Renal cortical epithelial cell (primary cell): ENCODE measurements around the gene CLEC18A. TPM values are rescaled to one million over a fixed set of nuclear protein-coding genes. Genes with fewer than 3 reads are reported as not detected.
"Not testable (repeated sequence)": the region's sequence is repeated elsewhere in the genome, so short reads cannot be mapped to it uniquely, and the experiment has no call there.

ENCODE experiments used
- DNase-seq: peaks from one replicate; pipeline ENCODE4 v3.0.0-alpha.2; 2011; ENCODE audit warnings: low read depth
- total RNA-seq: library from RNA; depleted of rRNA; stranded (reverse); fragments of >200 nt; gene quantifications from 2 replicates; pipeline ENCODE4 v1.2.3, GENCODE V29; 2014

The CLEC18A gene
- total RNA-seq, 1 donor from 2014 or later: 0.15 TPM

- peak; percentile 30 for DNase-seq
These were observed 20.9 kb upstream of the CLEC18A start for GRCh38 chr16:69930117-69930776.

GRCh38 chr16:69931631-69932030, 19.5 kb upstream of the CLEC18A start:
- DNase-seq: no peak

GRCh38 chr16:69932228-69932627, 18.9 kb upstream of the CLEC18A start:
- no peak for DNase-seq

- DNase-seq: no peak
These were observed 18.3 kb upstream of the CLEC18A start for GRCh38 chr16:69932691-69933392.

GRCh38 chr16:69934044-69934443, 17.1 kb upstream of the CLEC18A start:
- no peak for DNase-seq

- DNase-seq: no peak
These were observed 16.4 kb upstream of the CLEC18A start for GRCh38 chr16:69934751-69935150.

- no peak for DNase-seq
These were observed 15.8 kb upstream of the CLEC18A start for GRCh38 chr16:69935278-69935711.

- no peak for DNase-seq
These were observed 15.4 kb upstream of the CLEC18A start for GRCh38 chr16:69935740-69936139.

GRCh38 chr16:69936252-69936651, 14.9 kb upstream of the CLEC18A start:
- DNase-seq: no peak

- DNase-seq: no peak
These were observed 14.4 kb upstream of the CLEC18A start for GRCh38 chr16:69936751-69937211.

GRCh38 chr16:69937465-69937951, 13.6 kb upstream of the CLEC18A start:
- DNase-seq: no peak

GRCh38 chr16:69938981-69939820, 11.9 kb upstream of the CLEC18A start:
- DNase-seq: no peak

GRCh38 chr16:69939821-69940585, 11.1 kb upstream of the CLEC18A start:
- no peak for DNase-seq

GRCh38 chr16:69940676-69941075, 10.5 kb upstream of the CLEC18A start:
- no peak for DNase-seq

- DNase-seq: no peak
These were observed 9.7 kb upstream of the CLEC18A start for GRCh38 chr16:69941251-69942098.

GRCh38 chr16:69942099-69942491, 9.0 kb upstream of the CLEC18A start:
- no peak for DNase-seq

GRCh38 chr16:69942627-69943170, 8.4 kb upstream of the CLEC18A start:
- no peak for DNase-seq

GRCh38 chr16:69943241-69944036, 7.7 kb upstream of the CLEC18A start:
- DNase-seq: not testable (repeated sequence)

GRCh38 chr16:69950411-69950810, 723 bp upstream of the CLEC18A start:
- DNase-seq: not testable (repeated sequence)
